T47D (cell line): ENCODE results near the gene CEP44.

ENCODE experiments used
- DNase-seq, 2 experiments: peaks; one replicate each; pipeline versions ENCODE4 v3.0.0 to v3.0.0-alpha.2; 2011 to 2012; ENCODE audit warnings: low read depth in 1 of 2, low spot score in 1 of 2
- JUND ChIP-seq: IDR thresholded peaks from 2 replicates; pipeline ENCODE4 v1.6.1; 2012; ENCODE audit warnings: low read depth
- in situ Hi-C: cut with HindIII; loops from 2 replicates; pipeline ENCODE4 v1.10.0; 2016; ENCODE audit warnings: low sequenced_read_pairs, low pct_unique_long_range_greater_than_20kb

Gene CEP44

DNA sequence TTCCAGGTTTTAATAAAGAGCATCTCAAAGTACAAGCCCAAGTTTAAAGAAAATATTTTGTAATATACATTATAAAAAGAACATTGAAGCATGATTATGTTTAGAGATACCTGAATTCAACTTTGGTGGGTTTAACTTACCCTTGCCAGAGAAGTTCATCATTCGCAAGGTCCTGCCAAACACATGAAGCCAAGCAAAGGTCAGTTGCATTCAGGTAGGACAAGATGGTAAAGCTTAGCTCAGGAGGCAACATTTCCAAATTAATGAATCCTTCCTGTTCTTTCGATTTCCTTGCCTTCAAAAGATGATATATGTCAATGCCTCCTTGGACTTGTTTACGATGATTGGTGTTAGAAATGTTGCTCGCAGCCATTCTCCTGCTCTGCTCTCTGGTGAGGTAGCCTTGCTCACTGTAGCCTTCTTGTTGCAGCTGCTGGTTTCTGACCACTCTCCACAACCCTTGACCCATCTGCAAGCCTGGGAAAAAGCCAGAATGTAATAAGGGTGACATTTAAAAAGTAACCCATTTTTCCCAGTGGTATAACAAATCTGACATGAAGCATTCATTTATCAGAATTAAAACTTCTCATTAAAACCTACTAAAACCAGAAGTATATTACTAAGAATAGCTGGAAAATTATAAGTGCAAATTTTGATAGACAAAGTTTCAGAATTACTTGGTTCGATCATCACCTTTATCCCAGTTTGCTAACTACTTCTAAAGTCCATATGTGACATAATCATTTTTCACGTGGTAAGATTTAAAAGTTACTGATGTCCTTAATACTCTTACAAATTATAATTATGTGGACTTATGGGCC, 20.9 kb upstream of the CEP44 start:
- DNase-seq = no peak
- TF ChIP-seq JUND = no peak
- in situ Hi-C loops = no loop called here

DNA sequence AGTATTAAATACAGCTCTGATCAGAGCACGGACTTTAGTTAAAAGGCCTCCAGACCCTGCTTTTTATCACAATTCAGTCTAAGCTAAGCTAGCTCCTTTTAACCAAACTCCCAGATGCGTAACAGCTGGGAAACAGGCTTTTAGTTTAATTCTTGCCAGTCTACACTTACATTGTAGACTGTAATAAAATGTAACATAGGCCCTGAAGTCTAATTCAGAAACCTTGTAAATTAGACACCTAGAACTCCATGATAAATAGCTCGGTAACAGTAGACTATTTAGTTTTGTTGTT, 20.3 kb upstream of the CEP44 start:
- in situ Hi-C loops = no loop called here
- TF ChIP-seq JUND = no peak

DNA sequence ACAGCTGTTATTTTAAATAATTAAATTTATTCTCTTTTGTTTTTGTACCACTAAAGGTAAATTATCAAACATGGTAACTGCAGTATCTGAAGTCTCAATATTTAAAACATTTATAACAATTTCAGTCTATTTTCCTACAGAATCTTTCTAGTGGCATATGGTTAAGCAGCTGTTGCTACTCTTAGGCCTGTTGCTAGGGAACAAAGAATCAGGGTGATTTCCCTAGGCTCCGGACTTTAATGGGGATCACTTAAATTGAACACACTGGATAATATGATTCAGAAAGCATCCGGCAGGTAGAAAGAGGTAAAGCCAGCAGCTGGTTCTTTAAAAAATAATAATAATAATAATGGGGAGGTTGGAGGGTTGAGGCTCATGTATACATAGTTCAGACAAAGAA, 17.8 kb upstream of the CEP44 start:
- no peak for TF ChIP-seq JUND
- in situ Hi-C loops = no loop called here
- no peak for DNase-seq

More for the DNA sequence above, 20.3 kb upstream of the CEP44 start:
- no peak for DNase-seq

DNA sequence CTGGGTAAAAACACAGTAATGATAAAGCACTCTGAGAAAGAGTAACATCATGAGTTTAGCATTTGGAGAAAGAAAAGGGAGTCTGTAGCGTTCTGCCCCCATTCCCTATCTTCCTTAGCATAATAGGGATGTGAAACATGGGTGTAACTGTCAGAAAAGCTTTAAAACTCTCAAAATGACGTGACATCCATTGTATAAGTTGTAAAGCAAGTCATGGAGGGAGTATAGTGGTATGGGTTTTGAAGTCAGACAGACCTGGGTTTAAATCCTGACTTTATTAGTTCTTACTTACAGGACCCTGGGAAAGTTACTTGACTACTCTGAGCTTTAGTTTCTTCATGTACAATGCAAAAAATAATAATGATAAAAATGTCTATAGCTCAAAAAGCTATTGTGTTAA, 17.3 kb upstream of the CEP44 start:
- no peak for DNase-seq
- no peak for TF ChIP-seq JUND
- in situ Hi-C loops = no loop called here

DNA sequence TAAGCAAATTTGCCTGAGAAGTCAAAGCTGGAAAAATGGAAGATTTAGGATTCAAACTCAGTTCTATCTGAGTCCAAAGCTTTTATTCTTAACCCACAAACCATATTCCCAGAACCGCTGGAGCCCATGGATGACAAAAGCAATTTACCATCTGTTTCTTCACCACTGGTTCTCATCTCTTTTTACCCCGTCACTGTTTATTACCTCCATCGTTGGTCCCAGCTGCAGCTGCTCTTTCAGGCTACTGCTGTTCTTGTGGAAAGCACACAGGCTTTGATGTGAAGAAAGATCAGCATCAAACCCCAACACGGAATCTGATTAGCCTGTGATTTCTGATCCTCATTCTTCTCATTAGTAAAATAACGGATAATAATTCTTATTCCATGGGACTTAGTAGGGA, 9.8 kb upstream of the CEP44 start:
- DNase-seq = no peak
- TF ChIP-seq JUND = no peak
- in situ Hi-C loops = no loop called here

DNA sequence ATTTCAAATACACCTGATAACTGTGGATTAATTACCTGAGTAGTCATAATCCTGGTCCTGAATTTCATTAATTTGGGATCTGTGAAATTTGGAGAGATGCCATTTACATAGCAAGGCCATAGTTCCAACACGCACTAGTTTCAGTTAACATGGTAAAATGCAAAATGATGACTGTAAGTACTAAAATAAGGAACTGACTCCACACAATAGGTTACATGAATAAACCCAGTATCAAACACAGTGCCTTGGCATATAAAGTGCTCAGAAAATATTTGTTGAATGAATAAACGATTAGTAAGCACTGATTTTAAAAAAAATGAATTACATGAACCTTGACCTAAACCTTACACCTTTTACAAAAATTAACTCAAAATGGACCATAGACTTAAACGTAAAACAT, 9.3 kb upstream of the CEP44 start:
- in situ Hi-C loops = no loop called here
- DNase-seq = no peak
- no peak for TF ChIP-seq JUND

DNA sequence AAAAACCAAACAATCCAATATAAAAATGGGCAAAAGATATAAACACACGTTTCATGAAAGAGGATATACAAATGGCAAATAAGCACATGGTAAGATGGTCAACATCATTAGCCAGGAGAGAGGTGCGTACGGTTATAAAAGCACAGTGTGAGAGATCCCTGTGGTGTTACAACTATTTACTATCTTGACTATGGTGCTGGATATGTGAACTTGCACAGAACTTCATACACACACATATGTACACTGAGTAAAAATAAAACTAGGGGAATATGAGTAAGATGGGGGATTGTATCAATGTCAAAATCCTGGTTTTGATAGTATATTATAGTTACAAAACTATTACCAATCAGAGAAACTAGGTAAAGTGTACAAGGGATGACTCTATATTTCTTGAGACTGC, 8.6 kb upstream of the CEP44 start:
- TF ChIP-seq JUND = no peak
- no peak for DNase-seq
- in situ Hi-C loops = no loop called here

DNA sequence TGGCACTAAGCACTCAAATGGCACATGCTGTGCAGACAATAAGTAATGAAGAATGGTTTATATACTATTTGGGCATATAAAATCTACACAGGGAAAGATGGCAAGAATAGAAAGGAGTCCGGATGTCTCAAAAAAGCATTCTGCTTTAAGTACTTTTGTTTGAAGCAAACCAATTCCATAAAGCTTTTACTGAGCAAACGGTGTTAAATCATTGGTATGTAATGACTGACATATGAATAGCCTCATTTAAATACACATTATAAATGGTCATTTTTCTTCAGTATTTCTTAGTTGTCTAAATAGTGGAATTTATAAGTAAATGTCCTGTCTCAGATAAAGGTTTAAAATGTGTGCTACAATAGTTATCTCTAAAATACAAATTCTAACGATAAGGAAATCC, 6.3 kb upstream of the CEP44 start:
- DNase-seq = no peak
- TF ChIP-seq JUND = no peak
- in situ Hi-C loops = no loop called here

DNA sequence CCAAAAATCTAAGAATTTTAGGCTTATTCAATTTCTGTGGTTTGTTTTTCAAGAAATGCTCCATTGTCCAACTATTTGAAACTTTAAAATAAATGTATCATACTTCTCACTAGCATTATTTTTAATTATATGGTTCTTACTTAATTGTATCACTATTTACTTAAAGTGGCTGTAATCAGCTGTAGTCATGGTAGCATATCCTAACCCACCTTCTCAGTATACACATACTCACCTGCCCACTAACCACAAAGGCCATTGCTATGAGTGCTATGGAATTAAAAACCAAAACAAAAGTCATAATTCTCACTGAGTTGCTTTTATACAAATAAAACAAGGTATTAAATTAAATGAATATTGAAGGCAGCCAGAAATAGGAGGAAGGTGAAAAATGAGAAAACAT, 5.2 kb upstream of the CEP44 start:
- TF ChIP-seq JUND = no peak
- no peak for DNase-seq
- in situ Hi-C loops = no loop called here

DNA sequence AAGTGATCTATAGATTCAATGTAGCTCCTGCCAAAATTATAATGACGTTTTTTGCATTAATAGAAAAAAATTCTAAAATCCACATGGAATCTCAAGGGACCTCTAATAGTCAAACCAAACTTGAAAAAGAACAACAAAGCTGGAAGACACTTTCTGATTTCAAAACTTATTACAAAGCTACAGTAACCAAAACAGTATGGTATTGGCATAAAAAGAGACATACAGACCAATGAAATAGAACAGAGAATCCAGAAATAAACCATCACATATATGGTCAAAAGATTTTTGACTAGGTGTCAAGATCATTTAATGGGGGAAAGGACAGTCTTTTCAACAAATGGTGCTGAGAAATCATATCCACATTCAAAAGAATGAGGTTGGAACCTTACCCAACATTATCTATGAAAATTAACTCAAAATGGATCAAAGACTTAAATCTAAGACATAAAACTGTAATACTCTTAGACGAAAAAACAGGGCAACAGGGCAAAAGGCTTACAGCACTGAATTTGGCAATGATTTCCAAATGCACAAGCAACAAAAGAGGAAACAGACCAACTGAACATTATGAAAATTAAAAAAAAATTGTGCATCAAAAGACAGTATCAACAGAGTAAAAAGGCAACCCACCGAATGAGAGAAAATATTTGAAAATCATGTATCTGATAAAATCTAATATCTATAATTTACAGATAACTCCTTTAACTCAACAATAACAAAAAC, 4.1 kb upstream of the CEP44 start:
- DNase-seq = no peak
- in situ Hi-C loops = no loop called here
- TF ChIP-seq JUND = no peak

DNA sequence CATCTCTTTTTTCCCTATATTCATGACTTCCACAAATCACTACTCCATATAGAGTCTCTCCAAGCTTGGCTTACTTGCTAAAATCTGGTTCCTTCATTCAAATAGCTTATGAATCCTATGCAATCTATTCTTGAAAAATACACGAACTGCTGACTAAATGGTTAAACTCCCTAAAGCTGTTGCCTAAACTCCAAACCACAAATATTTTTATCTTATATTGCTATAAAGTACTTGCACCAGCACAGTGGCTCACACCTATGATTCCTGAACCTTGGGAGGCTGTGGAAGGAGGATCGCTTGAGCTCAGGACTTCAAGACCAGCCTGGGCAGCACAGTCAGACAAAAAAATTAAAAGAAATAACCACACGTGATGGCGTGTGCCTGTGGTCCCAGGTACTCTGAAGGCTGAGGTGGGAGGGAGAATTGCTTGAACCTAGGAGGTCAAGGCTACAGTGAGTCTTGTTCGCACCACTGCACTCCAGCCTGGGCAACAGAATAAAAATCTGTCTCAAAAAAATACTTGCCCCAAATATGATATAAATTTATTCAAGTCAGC, 2.5 kb upstream of the CEP44 start:
- no peak for DNase-seq
- in situ Hi-C loops = no loop called here
- TF ChIP-seq JUND = no peak

DNA sequence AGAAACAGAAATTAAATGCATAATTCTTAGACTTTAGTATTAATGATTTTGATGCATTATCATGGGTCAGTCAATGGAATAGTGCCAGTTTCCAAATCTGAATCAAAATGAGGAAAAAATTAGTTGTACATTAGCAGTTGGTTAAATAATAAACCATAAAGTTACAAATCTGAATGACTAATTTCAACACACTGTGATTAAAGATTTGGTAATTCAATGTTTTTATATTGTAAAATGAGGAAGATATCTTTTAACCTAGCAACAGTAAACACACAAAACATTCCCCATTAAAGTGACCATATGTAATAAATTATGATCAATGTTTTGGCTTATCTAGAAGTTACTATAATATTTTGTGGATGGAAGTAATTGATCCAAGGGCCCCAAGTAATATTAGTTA, 1.8 kb upstream of the CEP44 start:
- no peak for TF ChIP-seq JUND
- in situ Hi-C loops = no loop called here
- no peak for DNase-seq

DNA sequence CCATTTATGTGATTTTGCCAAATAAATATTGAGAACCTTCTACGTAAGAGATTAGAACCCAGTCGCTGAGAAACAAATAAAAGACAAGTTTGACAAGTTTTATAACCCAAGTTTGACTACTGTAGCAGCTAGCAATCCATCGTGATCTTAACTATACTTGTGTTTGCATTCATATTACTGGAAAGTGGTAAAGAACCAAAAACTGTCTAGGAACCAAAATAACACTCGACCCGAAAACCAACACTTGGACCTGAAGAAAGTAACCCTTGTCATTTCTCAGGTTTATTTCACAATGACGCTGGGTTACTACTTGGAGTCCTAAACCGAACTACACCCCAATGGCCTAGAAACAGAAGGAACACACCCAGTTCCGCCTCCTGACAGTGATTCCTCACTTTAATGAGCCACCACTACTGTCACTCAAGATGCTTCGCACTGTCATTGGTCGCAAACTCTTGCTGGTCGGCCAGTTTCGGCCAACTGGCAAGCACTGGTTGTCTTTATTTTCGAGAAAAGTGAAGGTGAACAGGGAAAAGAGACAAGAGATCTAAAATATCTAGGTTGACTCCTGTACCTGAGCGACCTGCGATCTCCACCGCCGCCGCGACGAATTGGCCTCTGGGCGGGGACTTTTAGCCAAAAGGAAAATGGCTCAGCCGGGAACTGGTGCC, 740 bp upstream of the CEP44 start:
- in situ Hi-C loops = no loop called here
- no peak for TF ChIP-seq JUND
- peak; percentile 72 to 94 for DNase-seq
